GM18873 (cell line): ENCODE measurements around the gene CFDP1.

ENCODE experiments used
- ATAC-seq: cut with Tn5 transposase; IDR thresholded peaks from one replicate; pipeline ENCODE4 v1.9.1; 2021; ENCODE audit warnings: mild to moderate bottlenecking, moderate library complexity, moderate number of reproducible peaks; ENCODE audit not compliant: unreplicated experiment, low FRiP score

The CFDP1 gene

GRCh38 chr16:75256696-75257343, 176.5 kb downstream of the CFDP1 start:
- ATAC-seq, result no peak

- ATAC-seq, result no peak
Measured at GRCh38 chr16:75256059-75256571, 177.2 kb downstream of the CFDP1 start.

GRCh38 chr16:75254359-75254837, 178.9 kb downstream of the CFDP1 start:
- ATAC-seq, result no peak

GRCh38 chr16:75252946-75253911, 180.1 kb downstream of the CFDP1 start:
- no peak for ATAC-seq

- no peak for ATAC-seq
Measured at GRCh38 chr16:75252049-75252864, 181.0 kb downstream of the CFDP1 start.

- ATAC-seq, result no peak
Measured at GRCh38 chr16:75251280-75252048, 181.8 kb downstream of the CFDP1 start, which contains the start of gene BCAR1. Gene BCAR1 (minus strand): TSS chr16:75251624. CDS start chr16:75251482, 142 bp downstream.

- no peak for ATAC-seq
Measured at GRCh38 chr16:75250809-75251279, 182.5 kb downstream of the CFDP1 start.

- ATAC-seq, result no peak
Measured at GRCh38 chr16:75250089-75250808, 183.1 kb downstream of the CFDP1 start.

- ATAC-seq, result no peak
Measured at GRCh38 chr16:75249441-75249840, 183.9 kb downstream of the CFDP1 start.

GRCh38 chr16:75248536-75249380, 184.5 kb downstream of the CFDP1 start:
- ATAC-seq, result no peak

GRCh38 chr16:75248142-75248535, 185.2 kb downstream of the CFDP1 start:
- ATAC-seq, result no peak

GRCh38 chr16:75247249-75247648, 186.1 kb downstream of the CFDP1 start:
- ATAC-seq, result no peak

- no peak for ATAC-seq
Measured at GRCh38 chr16:75246504-75247205, 186.6 kb downstream of the CFDP1 start.

GRCh38 chr16:75244844-75245758, 188.2 kb downstream of the CFDP1 start:
- no peak for ATAC-seq

- ATAC-seq, result no peak
Measured at GRCh38 chr16:75244225-75244809, 189.0 kb downstream of the CFDP1 start.
